Ishikawa (cell line): ENCODE results near the gene SLC25A12.

Experiments
- CREB1 ChIP-seq: IDR thresholded peaks from 2 replicates; pipeline ENCODE4 v1.6.1; 2012; ENCODE audit warnings: low read depth
- EGR1 ChIP-seq: IDR thresholded peaks from 2 replicates; pipeline ENCODE4 v1.6.1; 2012
- EP300 ChIP-seq: IDR thresholded peaks from 2 replicates; pipeline ENCODE4 v1.6.1; 2012; ENCODE audit warnings: borderline replicate concordance
- FOXM1 ChIP-seq: IDR thresholded peaks from 2 replicates; pipeline ENCODE4 v1.6.1; 2012; ENCODE audit warnings: low read depth, borderline replicate concordance
- MAX ChIP-seq: IDR thresholded peaks from 2 replicates; pipeline ENCODE4 v1.6.1; 2012
- NFIC ChIP-seq: IDR thresholded peaks from 2 replicates; pipeline ENCODE4 v1.6.1; 2012
- RAD21 ChIP-seq: IDR thresholded peaks from 2 replicates; pipeline ENCODE4 v1.6.1; 2012; ENCODE audit warnings: low read depth
- REST ChIP-seq: IDR thresholded peaks from 2 replicates; pipeline ENCODE4 v1.6.1; 2012; ENCODE audit warnings: low read depth, mild to moderate bottlenecking
- TAF1 ChIP-seq: IDR thresholded peaks from 2 replicates; pipeline ENCODE4 v1.6.1; 2012; ENCODE audit warnings: low read depth, mild to moderate bottlenecking
- TCF12 ChIP-seq: IDR thresholded peaks from 2 replicates; pipeline ENCODE4 v1.6.1; 2012; ENCODE audit warnings: low read depth
- TEAD4 ChIP-seq: IDR thresholded peaks from 2 replicates; pipeline ENCODE4 v1.6.1; 2012
- USF1 ChIP-seq: IDR thresholded peaks from 2 replicates; pipeline ENCODE4 v1.6.1; 2012
- YY1 ChIP-seq: IDR thresholded peaks from 2 replicates; pipeline ENCODE4 v1.6.1; 2012; ENCODE audit warnings: low read depth
- ZBTB7A ChIP-seq: IDR thresholded peaks from 2 replicates; pipeline ENCODE4 v1.6.1; 2012; ENCODE audit warnings: low read depth

GRCh38 chr2:171810422-171811244 lies 83.4 kb downstream of the SLC25A12 start:
- TF ChIP-seq MAX (no peak), CREB1 (no peak), TEAD4 (no peak), REST (no peak), FOXM1 (no peak), TAF1 (no peak), YY1 (no peak), EGR1 (no peak), USF1 (no peak), NFIC (no peak), EP300 (no peak), RAD21 (no peak), ZBTB7A (no peak), TCF12 (no peak)
